ENCODE data around the gene GAPT.

GRCh38 chr5:58455480-58455879, 35.8 kb upstream of the GAPT start:
- no peak for TF ChIP-seq POLR2AphosphoS5 (IDR thresholded peaks at IDR 0.05)
- no peak for TF ChIP-seq CTCF (IDR thresholded peaks at IDR 0.05 in 8 of 11, conservative IDR thresholded peaks at IDR 0.05 in 3 of 11)
- no peak for TF ChIP-seq POLR2A (IDR thresholded peaks at IDR 0.05)

Measured in spleen (tissue), 7 donors.